ENCODE measurements around the gene SEC24B. TPM values are rescaled to one million over a fixed set of nuclear protein-coding genes. Genes with fewer than 3 reads are reported as not detected.
"Not testable (repeated sequence)": the region's sequence is repeated elsewhere in the genome, so short reads cannot be mapped to it uniquely, and the experiment has no call there.

The SEC24B gene
- total RNA-seq, 2 experiments from 2014 or later, result 24.6 to 35.9 TPM

DNA sequence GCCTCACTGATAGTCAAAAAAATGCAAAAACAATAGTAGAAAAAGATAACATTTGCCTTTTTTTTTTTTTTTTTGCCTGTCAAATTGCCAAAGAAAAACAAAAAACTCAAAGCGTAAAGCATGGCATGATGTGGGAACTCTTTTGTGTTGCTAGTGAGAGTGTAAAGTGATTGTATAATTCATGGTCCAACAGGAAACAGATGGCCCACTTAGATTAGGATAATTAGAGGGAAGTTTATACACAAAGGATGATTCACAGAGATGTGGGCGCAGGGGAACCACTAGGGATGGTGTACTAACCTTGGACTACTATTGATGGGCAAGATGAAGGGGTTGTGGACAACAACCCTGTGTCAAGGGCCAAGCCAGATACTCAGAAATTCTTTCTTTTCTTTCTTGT lies 142.8 kb downstream of the SEC24B start:
- Mint-ChIP-seq H3K4me1 (peaks cover 57% of the 10 kb centered on the region), H3K27ac (peak overlapping the region; percentile 77), H3K36me3 (ENCODE audit: low read depth) (peaks cover 36% of the 10 kb centered on the region), H3K27me3 (no peaks in the 10 kb centered on the region), H3K9me3 (ENCODE audit: low read depth) (peaks cover 5% of the 10 kb centered on the region), H3K4me3 (no peak overlapping the region)
- intact Hi-C loops (cut with DNase I, micrococcal nuclease), result no loop called here
- POLR2A ChIA-PET, result no interaction called here
- CTCF ChIA-PET, result no interaction called here
- DNase-seq (no peak), ATAC-seq (no peak)

DNA sequence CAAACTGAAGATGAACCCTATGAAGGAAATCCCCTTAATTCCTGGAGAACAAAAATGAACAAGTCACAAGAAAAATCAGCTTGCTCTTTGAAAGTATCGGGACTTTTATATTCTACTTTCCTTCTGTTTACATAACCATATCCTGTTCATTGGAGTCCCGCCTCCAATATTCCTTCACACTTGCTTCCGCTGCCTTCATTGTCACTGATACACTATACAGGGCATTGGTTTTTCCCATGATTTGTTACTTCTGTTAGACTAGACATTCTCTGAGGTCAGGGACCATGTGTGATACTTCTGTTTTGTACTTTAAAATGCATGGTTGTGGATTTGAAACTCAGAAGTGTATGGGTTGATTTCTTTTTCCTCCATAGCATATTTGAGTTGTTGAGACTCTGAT lies 145.2 kb downstream of the SEC24B start:
- peak overlapping the region; percentile 75 for H3K27ac Mint-ChIP-seq
- ATAC-seq, result no peak
- peaks cover 51% of the 10 kb centered on the region for H3K4me1 Mint-ChIP-seq
- peaks cover 13% of the 10 kb centered on the region for H3K9me3 Mint-ChIP-seq (ENCODE audit: low read depth)
- H3K27me3 Mint-ChIP-seq, result no peaks in the 10 kb centered on the region
- peaks cover 38% of the 10 kb centered on the region for H3K36me3 Mint-ChIP-seq (ENCODE audit: low read depth)
- ChIA-PET POLR2A (interaction anchor here (0.6 kb wide), 1 partner anchor 389 kb away, joined by 3 read pairs; no protein-coding TSS in a partner anchor), CTCF (no interaction called here)
- no peak for DNase-seq
- no peak overlapping the region for H3K4me3 Mint-ChIP-seq
- intact Hi-C loops (cut with DNase I, micrococcal nuclease), result no loop called here

DNA sequence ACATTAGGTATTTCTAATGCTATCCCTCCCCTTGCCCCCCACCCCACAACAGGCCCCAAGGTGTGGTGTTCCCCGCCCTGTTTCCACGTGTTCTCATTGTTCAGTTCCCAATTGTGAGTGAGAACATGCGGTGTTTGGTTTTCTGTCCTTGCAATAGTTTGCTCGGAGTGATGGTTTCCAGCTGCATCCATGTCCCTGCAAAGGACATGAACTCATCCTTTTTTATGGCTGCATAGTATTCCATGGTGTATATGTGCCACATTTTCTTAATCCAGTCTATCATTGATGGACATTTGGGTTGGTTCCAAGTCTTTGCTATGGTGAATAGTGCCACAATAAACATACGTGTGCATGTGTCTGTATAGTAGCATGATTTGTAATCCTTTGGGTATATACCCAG lies 146.4 kb downstream of the SEC24B start:
- H3K27me3 Mint-ChIP-seq; intact Hi-C loops (cut with DNase I, micrococcal nuclease): not testable (repeated sequence)

DNA sequence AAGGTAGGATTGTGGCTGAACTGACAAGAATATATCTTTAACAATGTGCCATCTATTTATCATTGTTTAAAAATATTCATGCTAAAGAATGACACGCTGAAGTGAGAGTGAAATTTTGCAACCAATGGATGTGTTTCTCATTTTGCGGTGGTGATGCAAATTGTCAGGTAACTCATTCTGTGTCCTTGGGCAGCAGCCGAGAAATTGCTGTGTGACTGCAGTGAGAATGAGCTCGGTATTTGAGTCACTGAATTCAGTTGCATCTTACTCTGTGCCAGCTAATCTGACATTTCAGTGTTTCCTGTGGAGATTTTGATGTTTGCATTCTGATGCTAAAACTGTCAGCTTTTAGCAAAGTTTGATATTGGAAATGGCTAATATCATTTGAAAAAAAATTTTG lies 154.6 kb downstream of the SEC24B start:
- DNase-seq (peak; percentile 82), ATAC-seq (peak; percentile 99)
- peaks cover 29% of the 10 kb centered on the region for H3K36me3 Mint-ChIP-seq (ENCODE audit: low read depth)
- intact Hi-C loops (cut with DNase I, micrococcal nuclease), result loop anchor here (1.0 to 5.0 kb wide), 5 partner anchors 27 to 359 kb away; partner anchors contain the start of genes CASP6 (in 1 of the 2) and MCUB (in 1 of the 2)
- no peaks in the 10 kb centered on the region for H3K27me3 Mint-ChIP-seq
- H3K4me3 Mint-ChIP-seq, result peak overlapping the region; percentile 11
- POLR2A ChIA-PET, result interaction anchor here (0.6 to 1.1 kb wide), 5 partner anchors 13 to 28 kb away, joined by 3 to 9 read pairs (median 3); partner anchors contain the start of gene MCUB
- peak overlapping the region; percentile 86 for H3K27ac Mint-ChIP-seq
- H3K4me1 Mint-ChIP-seq, result peaks cover 84% of the 10 kb centered on the region
- CTCF ChIA-PET, result interaction anchor here (0.8 to 2.0 kb wide), 7 partner anchors 10 to 42 kb away, joined by 3 to 10 read pairs (median 4); no protein-coding TSS in a partner anchor
- peaks cover 8% of the 10 kb centered on the region for H3K9me3 Mint-ChIP-seq (ENCODE audit: low read depth)

More for the DNA sequence above, 146.4 kb downstream of the SEC24B start:
- ATAC-seq, H3K4me3 Mint-ChIP-seq, CTCF ChIA-PET, H3K27ac Mint-ChIP-seq, DNase-seq, POLR2A ChIA-PET: not testable (repeated sequence)
- Mint-ChIP-seq H3K36me3 (ENCODE audit: low read depth) (peaks cover 38% of the 10 kb centered on the region), H3K4me1 (peaks cover 51% of the 10 kb centered on the region), H3K9me3 (ENCODE audit: low read depth) (peaks cover 13% of the 10 kb centered on the region)

- intact Hi-C loops (cut with DNase I, micrococcal nuclease), result loop anchor here (2.0 to 5.0 kb wide), 3 partner anchors 60 to 358 kb away; partner anchors contain the start of gene CASP6 (in 1 of the 2)
- H3K4me3 Mint-ChIP-seq, result no peak overlapping the region
- peaks cover 5% of the 10 kb centered on the region for H3K9me3 Mint-ChIP-seq (ENCODE audit: low read depth)
- ChIA-PET POLR2A (interaction anchor here (1.1 kb wide), 1 partner anchor 23 kb away, joined by 4 read pairs; no protein-coding TSS in a partner anchor), CTCF (interaction anchor here (0.7 kb wide), 1 partner anchor 18 kb away, joined by 3 read pairs; no protein-coding TSS in a partner anchor)
- DNase-seq (no peak), ATAC-seq (no peak)
- H3K27me3 Mint-ChIP-seq, result no peaks in the 10 kb centered on the region
- peak overlapping the region; percentile 86 for H3K27ac Mint-ChIP-seq
- peaks cover 28% of the 10 kb centered on the region for H3K36me3 Mint-ChIP-seq (ENCODE audit: low read depth)
- H3K4me1 Mint-ChIP-seq, result peaks cover 78% of the 10 kb centered on the region
These were observed 155.5 kb downstream of the SEC24B start for GRCh38 chr4:109589119-109589518.

- peaks cover 76% of the 10 kb centered on the region for H3K4me1 Mint-ChIP-seq
- ATAC-seq, result no peak
- H3K27me3 Mint-ChIP-seq, result no peaks in the 10 kb centered on the region
- CTCF ChIA-PET, result interaction anchor here (0.5 to 1.4 kb wide), 4 partner anchors 9 to 42 kb away, joined by 3 to 8 read pairs (median 4); no protein-coding TSS in a partner anchor
- peak overlapping the region; percentile 86 for H3K27ac Mint-ChIP-seq
- intact Hi-C loops (cut with DNase I, micrococcal nuclease), result loop anchor here (2.0 to 5.0 kb wide), 3 partner anchors 59 to 358 kb away; partner anchors contain the start of gene CASP6 (in 1 of the 2)
- no peak overlapping the region for H3K4me3 Mint-ChIP-seq
- DNase-seq, result no peak
- peaks cover 29% of the 10 kb centered on the region for H3K36me3 Mint-ChIP-seq (ENCODE audit: low read depth)
- peaks cover 5% of the 10 kb centered on the region for H3K9me3 Mint-ChIP-seq (ENCODE audit: low read depth)
- POLR2A ChIA-PET, result no interaction called here
These were observed 156.0 kb downstream of the SEC24B start for GRCh38 chr4:109589605-109590004.

Small RNA genes lying within 50 kb of the gene (microRNA-seq; reads per million reads assigned to microRNA genes)
- 27.8 reads per million, percentile 48 among the genes with 10 or more reads in this experiment for gene MIR576 (ENCODE audit: borderline replicate concordance)

Other genes starting within 250 kb of the SEC24B start
- not detected for gene COL25A1, start 131.2 kb upstream of the SEC24B start, total RNA-seq
- 10 to 100 TPM; 58.2 to 80.1 TPM for gene MCUB, start 126.4 kb downstream of the SEC24B start, total RNA-seq

Data from activated CD4-positive, alpha-beta T cell treated with anti-CD3 and anti-CD28 coated beads for 36 hours (primary cell).